Ectodermal cell (in vitro differentiated cells): ENCODE data around the gene TMCC2. TPM values are rescaled to one million over a fixed set of nuclear protein-coding genes. Genes with fewer than 3 reads are reported as not detected.
"Not testable (repeated sequence)": the region's sequence is repeated elsewhere in the genome, so short reads cannot be mapped to it uniquely, and the experiment has no call there.

Experiments used
- H3K27ac ChIP-seq: 2 replicates; pipeline ENCODE4 v1.7.0; 2013; ENCODE audit warnings: mild to moderate bottlenecking, low read depth, low read length; ENCODE audit not compliant: insufficient read depth, poor library complexity, severe bottlenecking
- H3K27me3 ChIP-seq: 2 replicates; pipeline ENCODE4 v1.7.0; 2013; ENCODE audit warnings: mild to moderate bottlenecking, low read length; ENCODE audit not compliant: insufficient read depth, control insufficient read depth, poor library complexity, severe bottlenecking
- H3K36me3 ChIP-seq: one replicate; pipeline ENCODE4 v1.7.0; 2013; ENCODE audit warnings: low read length; ENCODE audit not compliant: control insufficient read depth, insufficient read depth
- H3K4me1 ChIP-seq: one replicate; pipeline ENCODE4 v1.7.0; 2013; ENCODE audit warnings: low read length; ENCODE audit not compliant: control insufficient read depth, insufficient read depth
- H3K4me3 ChIP-seq: 2 replicates; pipeline ENCODE4 v1.7.0; 2013; ENCODE audit warnings: low read depth, low read length, control low read depth; ENCODE audit not compliant: insufficient read depth
- H3K9me3 ChIP-seq: 2 replicates; pipeline ENCODE4 v1.7.0; 2013; ENCODE audit warnings: mild to moderate bottlenecking, low read length, moderate library complexity; ENCODE audit not compliant: control insufficient read depth
- WGBS, 2 experiments: methylation state at CpG; one replicate each; pipeline ENCODE4 v1.1.7; 2013; ENCODE audit warnings: missing lambda C conversion rate in 2 of 2; 5-methylcytosine and 5-hydroxymethylcytosine counted together
- polyA plus RNA-seq, 4 experiments: library from polyadenylated mRNA; stranded (reverse); fragments of 50-300 nt; gene quantifications; one replicate each; pipeline ENCODE4 v1.2.3, GENCODE V29; 2013

The TMCC2 gene
- polyA plus RNA-seq (2013, experiment 1 of 4) = 12.9 TPM
- polyA plus RNA-seq (2013, experiment 2 of 4) = 13.4 TPM
- 7.5 TPM for polyA plus RNA-seq (2013, experiment 3 of 4)
- 9.7 TPM for polyA plus RNA-seq (2013, experiment 4 of 4)

GRCh38 chr1:205227584-205228013 is at the start of gene TMCC2:
Gene TMCC2, plus strand, starts transcription at chr1:205227946. Its CDS starts 619 bp downstream, at chr1:205228565.
- peaks cover 8% of the 10 kb centered on the region for H3K4me1 ChIP-seq
- H3K27me3 ChIP-seq = peaks cover 13% of the 10 kb centered on the region
- H3K27ac ChIP-seq = no peak within 1 kb of the TSS
- peak within 1 kb of the TSS; percentile 73 for H3K4me3 ChIP-seq
- H3K9me3 ChIP-seq = no peaks in the 10 kb centered on the region
- 0 to 1% methylated on average over 44 of the region's 44 CpGs for WGBS, 2 experiments
- no peaks in the 10 kb centered on the region for H3K36me3 ChIP-seq

- Histone ChIP-seq H3K4me1 (no peaks in the 10 kb centered on the region), H3K27me3 (no peaks in the 10 kb centered on the region), H3K36me3 (no peaks in the 10 kb centered on the region), H3K9me3 (no peaks in the 10 kb centered on the region), H3K4me3 (no peak overlapping the region), H3K27ac (no peak overlapping the region)
- WGBS, 2 experiments = 71 to 97% methylated on average over 1 to 2 of the region's 2 CpGs
These were observed 47.9 kb upstream of the TMCC2 start for GRCh38 chr1:205179842-205180241.

GRCh38 chr1:205180331-205180730 is 47.4 kb upstream of the TMCC2 start:
- 88 to 91% methylated on average over 6 to 7 of the region's 7 CpGs for WGBS, 2 experiments
- not testable (repeated sequence) for H3K27me3 ChIP-seq, H3K4me3 ChIP-seq, H3K27ac ChIP-seq, H3K9me3 ChIP-seq, H3K36me3 ChIP-seq, H3K4me1 ChIP-seq

- 94 to 96% methylated on average over 2 of the region's 2 CpGs for WGBS, 2 experiments
- H3K4me1 ChIP-seq = no peaks in the 10 kb centered on the region
- H3K36me3 ChIP-seq = peaks cover 3% of the 10 kb centered on the region
- no peaks in the 10 kb centered on the region for H3K9me3 ChIP-seq
- H3K27ac ChIP-seq = no peak overlapping the region
- no peak overlapping the region for H3K4me3 ChIP-seq
- no peaks in the 10 kb centered on the region for H3K27me3 ChIP-seq
These were observed 44.8 kb upstream of the TMCC2 start for GRCh38 chr1:205182930-205183329.

GRCh38 chr1:205183676-205184335 is 43.9 kb upstream of the TMCC2 start:
- Histone ChIP-seq H3K27me3 (no peaks in the 10 kb centered on the region), H3K4me3 (no peak overlapping the region), H3K9me3 (no peaks in the 10 kb centered on the region), H3K27ac (no peak overlapping the region), H3K36me3 (peaks cover 3% of the 10 kb centered on the region), H3K4me1 (no peaks in the 10 kb centered on the region)
- WGBS, 2 experiments = 74 to 87% methylated on average over 2 to 4 of the region's 4 CpGs

- Histone ChIP-seq H3K36me3 (peaks cover 3% of the 10 kb centered on the region), H3K27ac (no peak overlapping the region), H3K4me1 (peaks cover 15% of the 10 kb centered on the region), H3K4me3 (no peak overlapping the region), H3K27me3 (no peaks in the 10 kb centered on the region), H3K9me3 (no peaks in the 10 kb centered on the region)
These were observed 41.6 kb upstream of the TMCC2 start for GRCh38 chr1:205186191-205186590.

- WGBS, 2 experiments = 88 to 92% methylated on average over 10 of the region's 10 CpGs
- Histone ChIP-seq H3K9me3 (no peaks in the 10 kb centered on the region), H3K27ac (no peak overlapping the region), H3K4me3 (no peak overlapping the region), H3K36me3 (peaks cover 3% of the 10 kb centered on the region), H3K27me3 (no peaks in the 10 kb centered on the region), H3K4me1 (peaks cover 26% of the 10 kb centered on the region)
These were observed 40.3 kb upstream of the TMCC2 start for GRCh38 chr1:205187420-205187819.

GRCh38 chr1:205188098-205188497 is 39.6 kb upstream of the TMCC2 start:
- WGBS, 2 experiments = 65 to 69% methylated on average over 2 of the region's 2 CpGs
- H3K36me3 ChIP-seq = peaks cover 3% of the 10 kb centered on the region

GRCh38 chr1:205188596-205188995 is 39.1 kb upstream of the TMCC2 start:
- no peaks in the 10 kb centered on the region for H3K9me3 ChIP-seq
- H3K27ac ChIP-seq = no peak overlapping the region
- peaks cover 3% of the 10 kb centered on the region for H3K36me3 ChIP-seq
- no peak overlapping the region for H3K4me3 ChIP-seq
- H3K27me3 ChIP-seq = no peaks in the 10 kb centered on the region
- 75 to 79% methylated on average over 1 of the region's 2 CpGs for WGBS, 2 experiments
- peaks cover 37% of the 10 kb centered on the region for H3K4me1 ChIP-seq

More at GRCh38 chr1:205188098-205188497, 39.6 kb upstream of the TMCC2 start:
- H3K4me3 ChIP-seq = no peak overlapping the region
- H3K27me3 ChIP-seq = no peaks in the 10 kb centered on the region
- no peak overlapping the region for H3K27ac ChIP-seq
- no peaks in the 10 kb centered on the region for H3K9me3 ChIP-seq
- peaks cover 32% of the 10 kb centered on the region for H3K4me1 ChIP-seq

GRCh38 chr1:205189131-205189530 is 38.6 kb upstream of the TMCC2 start:
- H3K4me3 ChIP-seq = no peak overlapping the region
- H3K27me3 ChIP-seq = no peaks in the 10 kb centered on the region
- peaks cover 3% of the 10 kb centered on the region for H3K36me3 ChIP-seq
- H3K27ac ChIP-seq = no peak overlapping the region
- H3K9me3 ChIP-seq = no peaks in the 10 kb centered on the region
- WGBS, 2 experiments = 85 to 96% methylated on average over 2 of the region's 2 CpGs
- H3K4me1 ChIP-seq = peaks cover 41% of the 10 kb centered on the region
